Mesenchymal stem cell (in vitro differentiated cells and primary cell): ENCODE data around the gene CGREF1.
A peak's percentile ranks its signal among the peaks of the same experiment; 100 is the strongest.

ENCODE experiments used
- DNase-seq: peaks from one replicate; pipeline ENCODE4 v3.0.0-alpha.2; 2013
- H2AFZ ChIP-seq: one replicate; pipeline ENCODE4 v1.6.1; 2013; ENCODE audit warnings: low read depth, mild to moderate bottlenecking, control low read depth, inconsistent platforms, low read length, moderate library complexity
- H2AK5ac ChIP-seq: 2 replicates; pipeline ENCODE4 v1.6.1; 2013; ENCODE audit warnings: low read length, moderate library complexity, mild to moderate bottlenecking, inconsistent platforms; ENCODE audit not compliant: severe bottlenecking
- H2BK120ac ChIP-seq: one replicate; pipeline ENCODE4 v1.6.1; 2013; ENCODE audit warnings: low read depth, mild to moderate bottlenecking, inconsistent platforms, low read length, moderate library complexity
- H2BK12ac ChIP-seq, 2 experiments: one replicate each; pipeline ENCODE4 v1.6.1; 2013; ENCODE audit warnings: inconsistent platforms in 2 of 2, low read length in 2 of 2, mild to moderate bottlenecking in 2 of 2, moderate library complexity in 2 of 2, control low read depth in 1 of 2
- H2BK15ac ChIP-seq: one replicate; pipeline ENCODE4 v1.6.1; 2013; ENCODE audit warnings: mild to moderate bottlenecking, low read depth, inconsistent platforms; ENCODE audit not compliant: poor library complexity, severe bottlenecking
- H2BK5ac ChIP-seq: 2 replicates; pipeline ENCODE4 v1.6.1; 2013; ENCODE audit warnings: low read depth, mild to moderate bottlenecking, low read length, control low read depth, inconsistent platforms; ENCODE audit not compliant: poor library complexity, severe bottlenecking
- H3K14ac ChIP-seq, 2 experiments: one replicate each; pipeline ENCODE4 v1.6.1; 2013; ENCODE audit warnings: inconsistent platforms in 2 of 2, low read length in 2 of 2, control low read depth in 1 of 2, mild to moderate bottlenecking in 1 of 2, moderate library complexity in 1 of 2
- H3K18ac ChIP-seq, 2 experiments: one replicate each; pipeline ENCODE4 v1.6.1; 2013; ENCODE audit warnings: inconsistent platforms in 2 of 2, low read length in 2 of 2, control low read depth in 1 of 2, low read depth in 1 of 2, mild to moderate bottlenecking in 1 of 2
- H3K23ac ChIP-seq, 2 experiments: one replicate each; pipeline ENCODE4 v1.6.1; 2013; ENCODE audit warnings: inconsistent platforms in 2 of 2, low read length in 2 of 2, mild to moderate bottlenecking in 2 of 2, moderate library complexity in 2 of 2, control low read depth in 1 of 2
- H3K27ac ChIP-seq: 2 replicates; pipeline ENCODE4 v1.5.1; 2013; ENCODE audit warnings: mild to moderate bottlenecking, moderate library complexity, low read length, control low read depth, inconsistent platforms; ENCODE audit not compliant: poor library complexity, severe bottlenecking
- H3K27me3 ChIP-seq, 2 experiments: 2 replicates each; pipeline versions ENCODE4 v1.6.1 to v1.7.0; 2013; ENCODE audit warnings: low read length in 2 of 2, mild to moderate bottlenecking in 2 of 2, moderate library complexity in 2 of 2, control low read depth in 1 of 2, inconsistent platforms in 1 of 2; ENCODE audit not compliant: control insufficient read depth in 1 of 2, insufficient read depth in 1 of 2
- H3K36me3 ChIP-seq, 2 experiments: 2 replicates each; pipeline versions ENCODE4 v1.6.1 to v1.7.0; 2013; ENCODE audit warnings: low read length in 2 of 2, control low read depth in 1 of 2, inconsistent platforms in 1 of 2, low read depth in 1 of 2, mild to moderate bottlenecking in 1 of 2; ENCODE audit not compliant: insufficient read depth in 2 of 2, control insufficient read depth in 1 of 2
- H3K4ac ChIP-seq, 2 experiments: one replicate each; pipeline ENCODE4 v1.6.1; 2013; ENCODE audit warnings: inconsistent platforms in 2 of 2, low read length in 2 of 2, mild to moderate bottlenecking in 2 of 2, moderate library complexity in 2 of 2, control low read depth in 1 of 2, low read depth in 1 of 2
- H3K4me1 ChIP-seq: 2 replicates; pipeline ENCODE4 v1.6.1; 2013; ENCODE audit warnings: low read depth, low read length, control low read depth; ENCODE audit not compliant: control insufficient read depth, insufficient read depth
- H3K4me2 ChIP-seq: 2 replicates; pipeline ENCODE4 v1.6.1; 2013; ENCODE audit warnings: low read length, mild to moderate bottlenecking, inconsistent platforms; ENCODE audit not compliant: poor library complexity, severe bottlenecking
- H3K4me3 ChIP-seq, 2 experiments: 2 replicates each; pipeline versions ENCODE4 v1.5.1 to v1.7.0; 2013; ENCODE audit warnings: low read length in 2 of 2, mild to moderate bottlenecking in 2 of 2, control low read depth in 1 of 2, low read depth in 1 of 2; ENCODE audit not compliant: insufficient read depth in 1 of 2
- H3K79me1 ChIP-seq: replicated peaks from 2 replicates; pipeline ENCODE4 v1.6.1; 2013; ENCODE audit warnings: mild to moderate bottlenecking, control low read depth, low read length, inconsistent platforms; ENCODE audit not compliant: poor library complexity, severe bottlenecking
- H3K9ac ChIP-seq: 2 replicates; pipeline ENCODE4 v1.7.0; 2013; ENCODE audit warnings: mild to moderate bottlenecking, low read length, moderate library complexity
- H3K9me3 ChIP-seq: 2 replicates; pipeline ENCODE4 v1.7.0; 2013; ENCODE audit warnings: mild to moderate bottlenecking, low read length; ENCODE audit not compliant: control insufficient read depth
- H4K8ac ChIP-seq: one replicate; pipeline ENCODE4 v1.6.1; 2013; ENCODE audit warnings: inconsistent platforms, mild to moderate bottlenecking, low read length, moderate library complexity
- H4K91ac ChIP-seq: one replicate; pipeline ENCODE4 v1.6.1; 2013; ENCODE audit warnings: mild to moderate bottlenecking, low read length, inconsistent platforms
- WGBS: methylation state at CpG from one replicate; pipeline ENCODE4 v1.1.7; 2013; ENCODE audit warnings: mixed read lengths; 5-methylcytosine and 5-hydroxymethylcytosine counted together

The CGREF1 gene

DNA sequence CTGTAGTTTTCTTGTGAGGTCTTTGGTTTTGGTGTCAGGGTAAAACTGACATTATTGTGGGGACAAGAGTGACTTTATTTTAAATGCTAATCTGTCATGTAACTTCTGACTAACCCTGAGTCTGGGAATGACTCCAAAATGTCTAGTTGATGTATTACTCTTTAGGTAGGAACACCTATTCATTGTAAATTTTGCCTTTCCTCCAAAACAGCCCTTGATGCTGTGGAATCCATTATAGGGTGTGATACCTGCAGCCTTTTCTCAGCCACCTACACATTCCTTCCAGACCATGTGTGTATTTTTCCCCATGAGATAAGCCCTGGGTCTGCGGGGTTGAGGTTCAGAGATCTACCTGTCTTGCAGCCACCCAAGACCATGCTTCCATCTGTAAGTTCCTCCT lies 24.4 kb upstream of the CGREF1 start:
- H3K79me1 ChIP-seq: no peaks in the 10 kb centered on the region
- H3K36me3 ChIP-seq: no peaks in the 10 kb centered on the region
- H3K23ac ChIP-seq: no peak overlapping the region
- no peak overlapping the region for H3K4me2 ChIP-seq
- H3K27ac ChIP-seq: no peak overlapping the region
- no peak overlapping the region for H2AFZ ChIP-seq
- WGBS: 86% methylated on average over 1 of the region's 1 CpG
- no peak overlapping the region for H2AK5ac ChIP-seq
- H3K4ac ChIP-seq: no peak overlapping the region
- no peak overlapping the region for H2BK15ac ChIP-seq
- peaks cover 7% of the 10 kb centered on the region for H3K9me3 ChIP-seq
- no peak overlapping the region for H4K91ac ChIP-seq
- H4K8ac ChIP-seq: no peak overlapping the region
- H2BK5ac ChIP-seq: no peak overlapping the region
- H2BK120ac ChIP-seq: no peak overlapping the region
- no peak overlapping the region for H3K18ac ChIP-seq
- H3K9ac ChIP-seq: no peak overlapping the region
- no peak overlapping the region for H2BK12ac ChIP-seq
- H3K14ac ChIP-seq: no peak overlapping the region
- H3K27me3 ChIP-seq: peaks cover 19 to 22% of the 10 kb centered on the region in 2 experiments
- H3K4me1 ChIP-seq: no peaks in the 10 kb centered on the region
- H3K4me3 ChIP-seq: no peak overlapping the region
- DNase-seq: no peak

DNA sequence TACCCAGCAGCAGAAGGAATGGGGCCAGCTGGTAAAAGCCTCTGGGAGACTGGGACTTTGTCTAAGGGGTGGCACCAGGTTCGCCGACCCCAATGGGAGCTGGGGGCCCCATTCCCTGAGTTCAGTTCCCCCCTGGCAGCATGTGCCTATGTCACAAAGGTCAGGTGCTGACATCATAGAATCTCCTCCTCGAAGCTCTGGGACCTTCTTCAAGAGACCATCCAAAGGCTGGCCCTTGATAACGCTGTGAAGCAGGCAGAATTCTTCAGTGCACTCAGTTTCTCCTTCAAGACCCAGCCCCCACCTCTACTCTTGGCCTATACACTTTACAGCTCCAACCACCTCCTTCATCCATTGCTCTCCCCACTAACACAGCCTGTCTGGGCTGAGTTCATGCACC lies 20.4 kb upstream of the CGREF1 start, which contains the start of gene PRR30:
Gene PRR30 (minus strand): TSS at position 101 of the 400 bp plus-strand sequence. CDS start 1,081 bp downstream, outside the sequence.
- Histone ChIP-seq H3K79me1 (no peaks in the 10 kb centered on the region), H4K91ac (no peak within 1 kb of the TSS), H3K23ac (no peak within 1 kb of the TSS), H3K14ac (no peak within 1 kb of the TSS), H3K36me3 (no peaks in the 10 kb centered on the region), H3K27ac (no peak within 1 kb of the TSS), H2AFZ (no peak within 1 kb of the TSS), H3K4ac (no peak within 1 kb of the TSS), H3K27me3 (peaks cover 12 to 21% of the 10 kb centered on the region in 2 experiments), H4K8ac (no peak within 1 kb of the TSS), H2BK12ac (no peak within 1 kb of the TSS), H2BK5ac (no peak within 1 kb of the TSS), H2AK5ac (no peak within 1 kb of the TSS), H3K4me3 (no peak within 1 kb of the TSS), H3K9me3 (peaks cover 7% of the 10 kb centered on the region), H3K9ac (no peak within 1 kb of the TSS), H2BK120ac (no peak within 1 kb of the TSS), H3K18ac (no peak within 1 kb of the TSS), H3K4me1 (no peaks in the 10 kb centered on the region), H3K4me2 (no peak within 1 kb of the TSS), H2BK15ac (no peak within 1 kb of the TSS)
- 86% methylated on average over 4 of the region's 4 CpGs for WGBS
- DNase-seq: no peak

DNA sequence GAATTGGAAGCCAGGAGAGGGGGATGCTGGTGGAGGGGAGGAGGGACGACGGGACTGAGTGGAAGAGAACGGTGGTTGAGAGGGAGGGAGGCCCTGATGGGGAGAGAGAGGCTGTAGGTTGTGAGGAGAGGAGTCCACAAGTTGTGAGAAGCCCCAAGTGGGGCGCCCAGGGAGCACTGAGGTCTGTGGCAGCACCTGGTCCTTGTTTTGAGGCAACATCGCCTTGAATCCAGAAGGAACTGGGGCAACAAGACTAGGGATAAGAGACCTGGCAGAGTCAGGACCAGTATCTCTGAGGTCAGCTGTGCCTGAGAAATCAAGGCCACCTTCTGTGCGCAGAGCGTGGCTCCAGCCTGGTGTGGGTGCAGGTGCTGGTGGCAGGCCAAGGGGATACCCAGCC lies 19.2 kb upstream of the CGREF1 start:
- no peak overlapping the region for H2AFZ ChIP-seq
- H3K36me3 ChIP-seq: peaks cover 1 to 4% of the 10 kb centered on the region in 2 experiments
- H3K4ac ChIP-seq: no peak overlapping the region
- peaks cover 6% of the 10 kb centered on the region for H3K9me3 ChIP-seq
- H2BK12ac ChIP-seq: no peak overlapping the region
- peaks cover 6% of the 10 kb centered on the region for H3K79me1 ChIP-seq
- no peak overlapping the region for H2BK5ac ChIP-seq
- H4K91ac ChIP-seq: no peak overlapping the region
- no peak overlapping the region for H3K27ac ChIP-seq
- H3K23ac ChIP-seq: no peak overlapping the region
- H3K18ac ChIP-seq: no peak overlapping the region
- no peak overlapping the region for H2AK5ac ChIP-seq
- no peak overlapping the region for H3K4me2 ChIP-seq
- no peak overlapping the region for H2BK15ac ChIP-seq
- H3K4me1 ChIP-seq: peaks cover 5% of the 10 kb centered on the region
- H3K27me3 ChIP-seq: peaks cover 8 to 14% of the 10 kb centered on the region in 2 experiments
- no peak overlapping the region for H2BK120ac ChIP-seq
- no peak overlapping the region for H3K9ac ChIP-seq
- H4K8ac ChIP-seq: no peak overlapping the region
- DNase-seq: no peak
- no peak overlapping the region for H3K4me3 ChIP-seq
- no peak overlapping the region for H3K14ac ChIP-seq
- 83% methylated on average over 7 of the region's 7 CpGs for WGBS

DNA sequence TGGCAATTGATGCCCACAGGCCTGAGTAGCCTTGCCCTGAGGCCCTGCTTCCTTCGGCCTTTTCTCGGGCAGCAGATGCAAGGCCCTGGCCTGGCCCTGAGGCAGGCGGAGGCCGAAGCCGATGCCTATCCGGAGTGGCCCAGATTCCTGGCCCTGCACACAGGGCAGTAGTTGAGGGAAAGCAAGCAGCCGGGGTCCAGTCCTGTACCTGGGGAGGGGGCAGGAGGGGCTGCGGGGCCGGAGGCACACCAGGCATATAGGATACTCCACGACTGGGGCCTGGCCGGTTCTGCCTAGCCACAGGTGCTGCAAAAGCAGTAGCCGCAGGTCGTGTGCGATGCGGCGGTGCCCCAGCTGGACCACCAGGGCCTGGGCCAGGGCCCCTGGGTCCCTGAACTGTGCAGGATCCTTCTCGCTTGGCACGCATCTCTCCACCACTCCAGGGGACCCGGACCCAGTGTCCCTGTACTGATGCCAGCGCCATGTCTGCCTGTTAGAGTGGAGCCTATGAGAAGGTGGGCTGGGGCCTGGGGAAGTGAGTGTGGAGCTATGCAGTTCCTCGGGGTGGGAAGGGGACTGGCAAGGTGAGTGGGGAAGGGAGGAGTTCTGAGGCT lies 18.5 kb upstream of the CGREF1 start:
- Histone ChIP-seq H3K27me3 (peaks cover 3 to 10% of the 10 kb centered on the region in 2 experiments), H3K4me2 (no peak overlapping the region), H4K91ac (no peak overlapping the region), H2BK5ac (no peak overlapping the region), H3K9me3 (no peaks in the 10 kb centered on the region), H3K14ac (no peak overlapping the region), H3K4ac (no peak overlapping the region), H3K4me1 (peaks cover 11% of the 10 kb centered on the region), H2AK5ac (no peak overlapping the region), H3K79me1 (peaks cover 13% of the 10 kb centered on the region), H3K23ac (no peak overlapping the region), H3K4me3 (no peak overlapping the region), H4K8ac (no peak overlapping the region), H3K36me3 (peaks cover 8 to 10% of the 10 kb centered on the region in 2 experiments), H2BK12ac (no peak overlapping the region), H2BK120ac (no peak overlapping the region), H3K27ac (no peak overlapping the region), H2AFZ (no peak overlapping the region), H3K18ac (no peak overlapping the region), H2BK15ac (peak overlapping the region; percentile 64), H3K9ac (no peak overlapping the region)
- no peak for DNase-seq
- WGBS: 93% methylated on average over 21 of the region's 21 CpGs
